MM.1S (cell line): ENCODE measurements around the gene CHPF.

Experiments
- DNase-seq: peaks from one replicate; pipeline ENCODE4 v3.0.0-alpha.2; 2015
- H2AFZ ChIP-seq: fragments of 300-600 bp; sonication (generic); 2 replicates; pipeline ENCODE4 v1.6.0; 2016; ENCODE audit warnings: antibody characterized with exemption, low read length
- H3F3A ChIP-seq: fragments of 300-600 bp; sonication (generic); 2 replicates; pipeline ENCODE4 v1.6.1; 2016; ENCODE audit warnings: mild to moderate bottlenecking, antibody characterized with exemption, low read length, moderate library complexity, mixed read lengths; ENCODE audit not compliant: insufficient read depth
- H3K27ac ChIP-seq: fragments of 300-600 bp; sonication (generic); 2 replicates; pipeline ENCODE4 v1.5.1; 2016; ENCODE audit warnings: mild to moderate bottlenecking, low read length
- H3K27me3 ChIP-seq: fragments of 300-600 bp; sonication (generic); replicated peaks from 2 replicates; pipeline ENCODE4 v1.6.0; 2016; ENCODE audit warnings: low read length; ENCODE audit not compliant: insufficient read depth
- H3K36me3 ChIP-seq: fragments of 300-600 bp; sonication (generic); replicated peaks from 2 replicates; pipeline ENCODE4 v1.6.1; 2016; ENCODE audit warnings: mild to moderate bottlenecking, low read length, mixed read lengths; ENCODE audit not compliant: insufficient read depth
- H3K4me1 ChIP-seq: fragments of 300-600 bp; sonication (generic); 2 replicates; pipeline ENCODE4 v1.6.1; 2016; ENCODE audit warnings: low read length, mixed read lengths
- H3K4me2 ChIP-seq: fragments of 300-600 bp; sonication (generic); 2 replicates; pipeline ENCODE4 v1.6.0; 2016; ENCODE audit warnings: low read depth, low read length
- H3K4me3 ChIP-seq: fragments of 300-600 bp; sonication (generic); 2 replicates; pipeline ENCODE4 v1.5.1; 2016; ENCODE audit warnings: low read length, mixed read lengths
- H3K79me2 ChIP-seq: fragments of 300-600 bp; sonication (generic); 2 replicates; pipeline ENCODE4 v1.6.1; 2016; ENCODE audit warnings: mixed run types, low read length, mixed read lengths
- H3K9ac ChIP-seq: fragments of 300-600 bp; sonication (generic); 2 replicates; pipeline ENCODE4 v1.6.1; 2016; ENCODE audit warnings: low read length, mixed read lengths
- H3K9me2 ChIP-seq: fragments of 300-600 bp; sonication (generic); replicated peaks from 2 replicates; pipeline ENCODE4 v1.6.1; 2016; ENCODE audit warnings: mild to moderate bottlenecking, low read length, mixed read lengths; ENCODE audit not compliant: insufficient read depth
- H3K9me3 ChIP-seq: fragments of 300-600 bp; sonication (generic); replicated peaks from 2 replicates; pipeline ENCODE4 v1.6.1; 2016; ENCODE audit warnings: mild to moderate bottlenecking, low read length, mixed read lengths; ENCODE audit not compliant: insufficient read depth
- H4K20me1 ChIP-seq: fragments of 300-600 bp; sonication (generic); 2 replicates; pipeline ENCODE4 v1.6.1; 2016; ENCODE audit warnings: mild to moderate bottlenecking, low read length, moderate library complexity, mixed read lengths; ENCODE audit not compliant: insufficient read depth
- EZH2 ChIP-seq: fragments of 300-600 bp; sonication (generic); optimal IDR thresholded peaks from 2 replicates; pipeline ENCODE3; 2017; ENCODE audit warnings: low read depth, mild to moderate bottlenecking, antibody characterized with exemption, low read length, mixed read lengths
- EZH2phosphoT487 ChIP-seq: fragments of 300-600 bp; sonication (generic); IDR thresholded peaks from 2 replicates; pipeline ENCODE4 v1.6.1; 2018; ENCODE audit warnings: antibody characterized with exemption, low read length
- TF ChIP-seq, protein P1 (sequence below): fragments of 300-600 bp; sonication (generic); IDR thresholded peaks from 2 replicates; pipeline ENCODE4 v1.5.1; 2016; ENCODE audit warnings: antibody characterized with exemption, low read length, mixed read lengths

Gene CHPF

DNA sequence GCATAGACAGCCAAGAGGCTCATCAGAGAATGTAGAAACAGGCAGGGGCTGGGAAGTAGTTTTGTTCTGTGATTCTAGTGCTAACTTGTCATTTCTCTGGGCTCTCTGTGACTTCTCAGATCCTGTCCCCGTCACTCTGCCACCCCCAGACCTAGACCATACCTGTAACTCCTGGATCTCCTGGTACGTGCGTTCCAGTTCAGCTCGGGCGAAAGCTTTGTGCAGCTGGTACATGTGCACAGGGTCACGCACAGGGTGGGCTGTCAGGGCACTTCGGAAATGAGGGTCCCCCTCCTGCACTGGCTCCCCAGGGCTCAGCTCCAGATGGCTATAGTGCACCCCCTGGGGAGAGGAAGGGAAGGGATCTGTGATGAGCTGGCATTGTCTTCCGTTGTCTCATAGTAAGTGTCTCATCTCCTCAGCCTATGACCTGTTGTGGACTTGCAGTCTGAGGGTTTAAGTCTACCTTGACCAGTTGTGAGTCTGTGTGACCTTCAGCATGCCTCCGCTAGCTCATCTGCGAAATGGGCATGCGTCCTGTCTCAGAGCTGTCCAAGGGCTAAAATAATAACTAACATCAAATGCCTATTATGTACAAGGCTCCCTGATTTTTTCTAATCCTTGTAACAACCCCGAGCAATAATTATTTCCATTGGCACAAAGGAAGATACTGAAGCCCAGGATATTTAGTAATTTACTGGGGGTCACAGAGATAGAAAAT is 2.7 kb downstream of the CHPF start:
- no peaks in the 10 kb centered on the region for H4K20me1 ChIP-seq
- peak overlapping the region; percentile 79; the same call in 1 of the 2 replicates for H3K4me2 ChIP-seq
- H2AFZ ChIP-seq, result no peak overlapping the region
- no peaks in the 10 kb centered on the region for H3K36me3 ChIP-seq
- no peaks in the 10 kb centered on the region; the same call in 1 of the 2 replicates for H3K27me3 ChIP-seq
- peaks cover 11% of the 10 kb centered on the region for H3K79me2 ChIP-seq
- H3K9ac ChIP-seq, result no peak overlapping the region
- no peaks in the 10 kb centered on the region for H3K9me3 ChIP-seq
- no peaks in the 10 kb centered on the region for H3K9me2 ChIP-seq
- H3K4me3 ChIP-seq, result 0 out of 2 replicates have a peak overlapping the region, but pooled peaks have one; percentile 84
- TF ChIP-seq, protein P1, sequence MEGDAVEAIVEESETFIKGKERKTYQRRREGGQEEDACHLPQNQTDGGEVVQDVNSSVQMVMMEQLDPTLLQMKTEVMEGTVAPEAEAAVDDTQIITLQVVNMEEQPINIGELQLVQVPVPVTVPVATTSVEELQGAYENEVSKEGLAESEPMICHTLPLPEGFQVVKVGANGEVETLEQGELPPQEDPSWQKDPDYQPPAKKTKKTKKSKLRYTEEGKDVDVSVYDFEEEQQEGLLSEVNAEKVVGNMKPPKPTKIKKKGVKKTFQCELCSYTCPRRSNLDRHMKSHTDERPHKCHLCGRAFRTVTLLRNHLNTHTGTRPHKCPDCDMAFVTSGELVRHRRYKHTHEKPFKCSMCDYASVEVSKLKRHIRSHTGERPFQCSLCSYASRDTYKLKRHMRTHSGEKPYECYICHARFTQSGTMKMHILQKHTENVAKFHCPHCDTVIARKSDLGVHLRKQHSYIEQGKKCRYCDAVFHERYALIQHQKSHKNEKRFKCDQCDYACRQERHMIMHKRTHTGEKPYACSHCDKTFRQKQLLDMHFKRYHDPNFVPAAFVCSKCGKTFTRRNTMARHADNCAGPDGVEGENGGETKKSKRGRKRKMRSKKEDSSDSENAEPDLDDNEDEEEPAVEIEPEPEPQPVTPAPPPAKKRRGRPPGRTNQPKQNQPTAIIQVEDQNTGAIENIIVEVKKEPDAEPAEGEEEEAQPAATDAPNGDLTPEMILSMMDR, result no peak
- TF ChIP-seq EZH2 (no peak), EZH2phosphoT487 (no peak)
- DNase-seq, result no peak
- peaks cover 9% of the 10 kb centered on the region for H3F3A ChIP-seq
- H3K27ac ChIP-seq, result no peak overlapping the region
- 0 out of 2 replicates have a peak, but pooled peaks cover 4% of the 10 kb centered on the region for H3K4me1 ChIP-seq

DNA sequence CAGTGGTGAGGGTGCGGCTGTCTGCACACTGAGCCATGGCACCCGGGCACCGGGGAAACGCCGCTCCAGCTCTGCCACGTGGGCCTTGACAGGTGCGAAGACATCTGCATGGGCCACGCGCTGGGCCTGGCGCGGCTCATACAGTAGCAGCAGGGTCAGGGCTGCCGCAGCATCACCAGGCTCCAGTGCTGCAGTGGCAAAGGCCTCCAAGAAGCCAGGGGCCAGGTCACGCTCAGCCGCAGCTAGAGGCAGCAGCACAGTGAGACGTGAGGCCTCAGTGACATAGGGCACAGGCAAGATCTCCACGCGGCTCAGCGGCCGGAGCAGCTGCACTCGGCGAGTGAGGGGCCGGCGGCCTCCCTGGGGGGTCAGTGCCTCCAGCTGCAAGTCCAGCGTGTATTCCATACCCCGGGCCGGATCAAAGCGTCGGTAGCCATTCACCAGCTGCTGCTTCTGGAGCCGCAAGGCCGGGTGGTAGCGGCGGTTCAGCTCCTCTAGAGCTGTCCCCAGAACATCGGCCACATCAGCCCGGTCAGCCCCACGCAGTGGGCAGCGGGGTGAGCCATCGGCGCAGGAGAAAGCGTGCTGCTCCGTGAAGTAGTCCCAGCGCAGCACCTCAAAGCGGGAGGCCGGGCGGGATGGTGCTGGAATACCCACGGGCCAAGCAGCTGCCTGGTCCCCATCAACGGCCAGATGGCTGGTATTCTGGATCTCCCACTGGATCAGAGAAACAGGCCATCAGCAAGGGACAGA is 3.5 kb downstream of the CHPF start:
- no peak overlapping the region for H3K27ac ChIP-seq
- H3K4me1 ChIP-seq, result 0 out of 2 replicates have a peak, but pooled peaks cover 4% of the 10 kb centered on the region

DNA sequence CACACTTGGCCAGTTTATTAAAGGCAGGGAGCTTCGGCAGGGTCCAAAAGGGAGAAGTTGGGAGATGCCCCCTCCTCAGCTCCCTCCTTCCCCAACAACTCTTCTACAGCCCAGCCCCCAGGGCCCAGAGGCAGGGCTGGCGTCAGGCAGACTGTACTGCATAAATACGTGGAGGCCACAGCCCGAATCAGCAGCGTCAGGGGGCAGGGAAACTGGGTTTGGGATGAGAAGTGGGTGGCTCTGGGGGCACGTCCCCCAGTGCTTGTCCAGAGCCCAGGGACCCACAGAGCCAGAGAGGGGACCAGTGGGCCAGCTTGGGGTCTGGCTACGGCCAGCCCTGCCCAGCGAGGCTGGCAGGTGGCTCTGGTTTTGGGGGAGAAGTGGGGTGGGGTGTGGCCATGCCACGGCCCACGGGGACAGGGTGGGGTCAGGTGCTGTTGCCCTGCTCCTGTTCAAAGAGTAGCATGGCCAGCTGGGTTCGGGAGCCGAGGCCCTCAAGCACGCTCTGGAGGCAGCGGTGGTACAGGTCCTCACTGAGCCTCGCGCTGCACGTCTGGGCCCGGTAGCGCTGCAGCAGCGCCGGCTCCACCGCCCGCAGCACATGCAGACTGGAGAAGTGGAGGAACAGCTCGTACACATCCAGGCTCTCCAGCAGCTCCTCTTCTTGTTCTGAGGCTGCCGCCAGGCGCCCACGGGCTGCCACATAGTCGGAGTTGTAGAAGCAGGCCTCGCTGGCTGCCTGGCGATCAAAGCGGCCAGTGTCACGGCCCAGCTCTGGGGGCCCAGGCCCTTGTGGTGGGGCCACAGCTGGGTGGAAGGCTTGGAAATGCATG is 4.4 kb downstream of the CHPF start:
- peaks cover 9% of the 10 kb centered on the region for H3F3A ChIP-seq
- no peak overlapping the region for H3K27ac ChIP-seq
- no peaks in the 10 kb centered on the region for H3K9me2 ChIP-seq
- no peaks in the 10 kb centered on the region for H4K20me1 ChIP-seq
- no peak overlapping the region for H2AFZ ChIP-seq
- H3K79me2 ChIP-seq, result peaks cover 11% of the 10 kb centered on the region
- no peak overlapping the region for H3K4me2 ChIP-seq
- no peak overlapping the region for H3K4me3 ChIP-seq
- TF ChIP-seq EZH2phosphoT487 (no peak), EZH2 (no peak)
- TF ChIP-seq, protein P1, result no peak
- 0 out of 2 replicates have a peak, but pooled peaks cover 1% of the 10 kb centered on the region for H3K4me1 ChIP-seq
- no peaks in the 10 kb centered on the region for H3K36me3 ChIP-seq
- H3K9ac ChIP-seq, result no peak overlapping the region
- no peaks in the 10 kb centered on the region for H3K9me3 ChIP-seq
- DNase-seq, result no peak
- H3K27me3 ChIP-seq, result no peaks in the 10 kb centered on the region; the same call in 1 of the 2 replicates

More for the DNA sequence above, 3.5 kb downstream of the CHPF start:
- H3K79me2 ChIP-seq, result peaks cover 11% of the 10 kb centered on the region
- no peak overlapping the region for H3K9ac ChIP-seq
- H2AFZ ChIP-seq, result no peak overlapping the region
- TF ChIP-seq EZH2phosphoT487 (no peak), EZH2 (no peak)
- TF ChIP-seq, protein P1, result no peak
- no peaks in the 10 kb centered on the region for H3K36me3 ChIP-seq
- H3F3A ChIP-seq, result peaks cover 9% of the 10 kb centered on the region
- DNase-seq, result no peak
- H3K4me2 ChIP-seq, result no peak overlapping the region
- H4K20me1 ChIP-seq, result no peaks in the 10 kb centered on the region
- H3K9me3 ChIP-seq, result no peaks in the 10 kb centered on the region
- H3K9me2 ChIP-seq, result no peaks in the 10 kb centered on the region
- H3K27me3 ChIP-seq, result no peaks in the 10 kb centered on the region; the same call in 1 of the 2 replicates
- no peak overlapping the region for H3K4me3 ChIP-seq
